ENCODE results near the gene TIPARP.
A peak's percentile ranks its signal among the peaks of the same experiment; 100 is the strongest.
"Not testable (repeated sequence)": the region's sequence is repeated elsewhere in the genome, so short reads cannot be mapped to it uniquely, and the experiment has no call there.

TIPARP gene

DNA sequence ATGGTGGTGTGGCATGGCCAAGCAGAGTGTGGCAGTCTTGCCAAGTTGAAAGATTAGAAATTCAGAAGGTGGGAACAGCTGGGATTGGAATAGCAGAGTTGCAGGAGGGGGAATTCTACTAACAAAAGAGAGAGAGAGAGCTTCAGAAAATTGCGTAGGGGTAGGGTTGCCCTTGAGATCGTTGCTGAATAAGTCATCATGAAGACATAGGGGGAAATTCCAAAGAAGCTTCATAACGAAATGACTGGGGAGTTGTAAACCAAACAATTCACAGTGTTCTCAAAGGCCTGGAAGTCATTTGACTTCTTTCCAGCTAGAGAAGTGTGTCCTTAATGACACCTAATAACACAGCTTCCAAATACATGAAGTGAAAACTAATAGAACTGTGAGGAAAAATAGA, 26.3 kb upstream of the TIPARP start:
- DNase-seq, result no peak

DNA sequence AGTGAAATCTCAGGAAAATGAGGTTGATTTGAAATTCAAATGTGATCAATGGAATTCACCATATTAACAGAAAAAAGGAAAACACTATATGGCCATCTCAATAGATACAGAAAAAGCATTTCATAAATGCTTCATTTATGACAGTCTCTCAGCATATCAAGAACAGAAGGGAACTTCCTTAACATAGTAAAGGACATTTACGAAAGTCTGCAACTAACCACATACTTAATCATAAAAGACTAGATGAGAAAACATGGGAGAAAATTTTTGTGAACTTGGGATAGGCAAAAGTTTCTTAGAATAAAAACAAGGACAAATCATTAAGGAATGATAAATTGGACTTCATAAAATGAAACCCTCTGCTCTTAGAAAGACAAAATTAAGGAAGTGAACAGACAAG, 24.7 kb upstream of the TIPARP start:
- DNase-seq, result peak in 1 of 2 experiments; percentile 50

- not testable (repeated sequence) for DNase-seq
These were observed 21.7 kb upstream of the TIPARP start for GRCh38 chr3:156652661-156653060.

DNA sequence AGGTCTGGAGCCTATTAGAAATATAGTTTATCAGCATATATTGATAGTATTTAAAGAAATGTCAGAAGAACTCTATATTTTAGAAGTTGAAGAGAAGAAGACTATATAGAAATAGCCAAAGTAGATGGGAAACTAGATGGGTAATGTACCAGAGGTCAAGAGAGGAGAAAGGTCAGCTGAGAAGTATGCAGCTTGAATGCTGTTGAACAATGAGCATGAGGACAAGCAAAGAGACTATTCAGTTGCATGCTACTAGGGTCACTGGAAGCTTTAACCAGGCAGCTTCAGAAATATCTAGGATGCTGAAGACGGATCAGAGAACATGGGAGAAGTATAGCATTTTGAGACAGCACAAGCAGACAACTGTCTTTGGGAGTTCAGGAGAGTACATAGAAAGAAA, 19.6 kb upstream of the TIPARP start:
- no peak for DNase-seq

GRCh38 chr3:156655819-156656550, 18.4 kb upstream of the TIPARP start:
- DNase-seq, result no peak

DNA sequence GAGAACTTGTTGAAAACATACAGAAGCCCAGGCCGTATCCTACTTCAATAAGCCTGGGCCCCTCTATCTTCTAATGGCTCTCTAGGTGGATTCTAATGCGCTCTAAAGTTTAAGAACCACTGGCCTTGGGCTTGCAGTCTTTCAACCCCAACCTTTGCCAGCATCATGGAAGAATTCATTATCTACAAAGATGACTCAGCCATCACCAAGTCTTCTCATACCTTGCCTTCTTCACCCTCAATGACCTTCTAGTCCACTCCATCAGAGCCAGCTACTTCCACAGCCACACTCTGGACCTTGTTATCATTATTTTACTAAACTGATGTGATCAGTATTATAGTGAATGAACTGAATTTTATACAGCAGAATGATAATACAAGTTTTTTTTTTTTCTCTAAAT, 16.9 kb upstream of the TIPARP start:
- DNase-seq, result no peak

DNA sequence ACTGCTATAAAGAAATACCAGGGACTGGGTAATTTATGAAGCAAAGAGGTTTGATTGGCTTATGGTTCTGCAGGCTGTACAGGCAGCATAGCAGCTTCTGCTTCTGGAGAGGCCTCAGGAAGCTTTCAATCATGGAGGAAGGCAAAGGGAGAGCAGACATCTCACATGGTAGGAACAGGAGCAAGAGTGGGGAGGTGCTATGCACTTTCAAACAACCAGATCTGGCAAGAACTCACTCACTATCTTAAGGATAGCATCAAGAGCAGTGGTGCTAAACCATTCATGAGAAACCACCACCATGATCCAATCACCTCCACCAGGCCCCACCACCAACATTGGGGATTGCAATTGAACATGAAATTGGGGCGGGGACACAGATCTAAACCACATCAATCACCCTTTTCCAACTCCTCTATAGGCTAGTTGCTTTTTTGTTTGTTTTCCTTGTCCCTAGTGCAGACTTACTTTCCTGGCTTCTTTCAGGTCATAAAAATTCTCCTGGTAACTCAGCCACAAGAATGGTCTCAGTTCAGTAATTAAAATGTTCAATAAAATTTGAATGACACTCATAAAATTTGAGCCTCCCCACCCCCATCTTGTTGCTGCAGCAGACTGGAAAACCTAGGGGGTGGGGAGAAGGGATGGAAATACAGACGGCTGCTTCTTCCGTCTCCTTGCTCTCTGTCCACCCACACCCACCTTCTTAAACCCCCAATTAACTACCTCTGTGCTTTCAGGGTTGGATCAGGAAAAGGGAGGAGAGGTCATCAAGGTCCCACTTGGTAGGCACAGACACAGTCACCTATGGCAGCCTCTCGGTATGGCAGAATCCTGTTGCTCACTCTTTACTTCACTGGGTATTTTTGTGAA, 16.3 kb upstream of the TIPARP start:
- no peak for DNase-seq

DNA sequence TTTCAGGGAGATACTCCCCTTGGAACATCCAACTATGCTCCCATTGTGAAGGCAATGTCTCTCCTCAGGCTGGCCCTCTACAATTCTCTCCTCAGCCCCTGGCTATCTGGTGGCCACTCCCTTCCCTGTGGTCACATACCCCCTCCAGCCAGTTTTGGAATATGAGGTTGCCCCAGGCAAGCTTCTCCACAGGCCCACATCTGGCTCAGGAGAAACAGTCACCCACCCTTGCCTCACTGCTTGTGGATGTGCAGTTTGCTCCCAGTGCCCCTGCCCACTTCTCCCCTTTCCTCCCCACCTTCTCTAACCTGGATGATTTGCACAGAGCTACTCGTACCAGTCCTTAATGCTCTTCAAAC, 15.7 kb upstream of the TIPARP start:
- DNase-seq, result no peak

GRCh38 chr3:156659260-156659659, 15.1 kb upstream of the TIPARP start:
- DNase-seq, result no peak

DNA sequence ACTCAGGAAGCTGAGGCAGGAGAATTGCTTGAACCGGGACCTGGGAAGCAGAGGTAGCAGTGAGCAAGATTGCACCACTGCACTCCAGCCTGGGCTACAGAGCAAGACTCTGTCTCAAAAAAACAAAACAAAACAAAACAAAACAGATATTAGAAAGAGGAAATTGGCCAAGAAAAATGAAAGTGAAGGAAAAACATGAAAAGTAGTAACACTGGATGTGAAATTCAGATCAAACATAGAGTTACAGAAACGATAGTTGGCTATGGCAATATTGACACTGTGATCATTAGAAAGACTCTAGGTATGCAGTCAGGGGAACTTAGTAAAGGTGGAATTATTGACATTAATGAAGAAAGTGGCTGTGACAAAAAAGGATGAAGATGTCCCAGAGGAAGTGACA, 13.2 kb upstream of the TIPARP start:
- no peak for DNase-seq

DNA sequence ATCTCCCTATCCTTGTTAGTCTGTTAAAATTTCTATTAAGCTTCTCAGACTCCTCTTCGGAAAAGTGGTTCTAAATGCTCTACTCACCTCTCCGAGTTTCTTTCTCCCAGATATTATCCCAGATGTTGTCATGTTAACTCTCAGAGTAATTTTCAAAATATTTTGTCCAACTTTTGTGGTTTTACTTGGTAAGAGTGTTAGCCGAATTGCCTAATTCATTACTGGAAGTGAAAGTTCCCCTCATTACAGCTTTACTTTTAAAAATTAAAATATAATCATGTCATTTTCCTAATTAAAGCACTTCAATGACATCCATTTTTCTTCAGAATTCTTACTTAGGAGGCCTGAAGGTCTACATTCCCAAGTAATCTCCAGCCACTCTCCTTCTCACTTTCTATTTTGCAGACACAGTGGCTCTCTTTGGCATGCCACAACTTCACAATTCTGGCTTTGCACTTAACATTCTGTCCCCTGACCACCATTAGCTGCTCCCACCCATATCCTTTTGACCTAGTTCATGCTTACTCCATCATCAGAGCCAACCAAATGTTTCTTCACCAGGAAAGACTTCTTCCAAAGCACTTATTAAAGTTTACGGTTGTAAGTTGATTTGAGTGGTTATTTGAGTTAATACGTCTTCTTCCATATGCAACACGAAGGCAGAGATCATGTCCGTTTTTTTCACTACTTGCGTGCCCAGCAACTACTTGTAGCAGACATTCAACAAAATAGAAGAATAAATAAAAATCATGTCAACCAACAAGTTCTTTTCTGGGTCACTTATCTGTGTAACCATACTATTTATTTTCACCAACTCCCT, 10.2 kb upstream of the TIPARP start:
- peak; percentile 19 to 30 for DNase-seq

- no peak for DNase-seq
These were observed 9.6 kb upstream of the TIPARP start for GRCh38 chr3:156664831-156665178.

DNA sequence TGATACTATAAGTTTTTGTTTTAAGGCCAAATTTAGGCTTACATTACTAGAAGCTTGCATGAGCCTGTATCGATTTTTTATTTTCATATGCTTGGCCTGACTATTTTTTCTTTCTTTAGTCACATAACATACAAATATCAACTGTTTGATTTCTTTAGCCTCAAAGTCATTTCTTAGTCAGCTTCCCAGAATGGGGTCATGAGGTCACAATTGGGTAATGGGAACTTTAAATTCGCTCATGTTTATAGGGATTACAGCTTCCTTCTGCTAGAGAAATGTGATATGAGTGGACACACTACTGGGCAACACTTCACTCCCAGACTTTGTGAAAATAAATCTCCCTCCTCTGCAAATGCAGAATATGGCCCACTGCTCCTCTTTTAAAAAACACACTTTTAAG, 9.1 kb upstream of the TIPARP start:
- DNase-seq, result peak in 1 of 2 experiments; percentile 20

DNA sequence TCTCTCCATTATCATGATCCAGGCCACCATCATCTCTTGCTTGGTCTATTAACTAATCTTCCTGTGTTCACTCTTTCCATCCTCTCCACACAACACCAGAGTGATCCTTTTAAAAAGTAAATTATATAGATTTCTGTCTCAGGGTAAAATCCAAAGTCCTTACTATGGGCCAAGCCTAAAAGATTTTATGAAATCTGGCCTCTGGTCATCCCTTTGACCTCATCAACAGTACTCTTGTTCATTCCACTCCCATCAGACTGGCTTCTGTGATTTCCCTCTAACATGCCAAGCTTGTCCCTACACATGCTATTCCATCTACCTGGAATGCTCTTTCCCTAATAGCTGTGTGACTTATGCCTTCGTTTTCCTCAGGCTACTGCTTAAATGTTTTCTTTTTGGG, 8.3 kb upstream of the TIPARP start:
- DNase-seq, result no peak

- no peak for DNase-seq
These were observed 6.2 kb upstream of the TIPARP start for GRCh38 chr3:156668073-156668763.

DNA sequence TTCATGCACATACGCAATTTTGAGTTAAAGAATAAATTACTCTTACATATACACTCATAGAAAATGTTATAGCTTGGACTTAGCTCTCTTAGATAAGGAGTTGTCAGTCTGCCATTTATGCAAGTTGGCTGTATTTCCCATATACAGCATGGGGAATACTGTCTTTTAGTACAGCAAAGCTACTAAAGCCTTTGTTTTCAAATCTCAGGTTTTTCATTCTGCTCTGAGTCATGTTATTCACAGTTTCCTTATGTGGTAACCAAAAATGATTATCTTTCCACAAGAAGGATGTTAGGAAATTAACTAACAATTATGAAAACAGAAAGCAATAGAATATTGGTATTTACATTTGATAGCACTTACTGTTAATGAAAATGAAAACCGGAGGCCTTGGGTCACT, 4.3 kb upstream of the TIPARP start:
- DNase-seq, result no peak

DNA sequence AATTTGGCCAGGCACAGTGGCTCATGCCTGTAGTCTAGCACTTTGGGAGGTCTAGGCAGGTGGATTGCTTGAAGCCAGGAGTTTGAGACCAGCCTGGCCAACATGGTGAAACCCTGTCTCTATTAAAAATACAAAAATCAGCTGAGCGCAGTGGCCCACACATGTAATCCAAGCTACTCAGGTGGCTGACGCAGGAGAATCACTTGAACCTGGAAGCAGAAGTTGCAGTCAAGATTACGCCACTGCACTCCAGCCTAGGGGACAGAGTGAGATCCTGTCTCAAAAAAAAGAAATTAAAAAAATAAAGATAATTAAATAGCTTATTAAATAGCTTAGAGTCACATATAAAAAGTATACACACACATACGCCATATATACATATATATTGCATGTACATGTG, 3.7 kb upstream of the TIPARP start:
- DNase-seq, result no peak

- DNase-seq, result no peak
These were observed 701 bp upstream of the TIPARP start for GRCh38 chr3:156673732-156674045.

DNA sequence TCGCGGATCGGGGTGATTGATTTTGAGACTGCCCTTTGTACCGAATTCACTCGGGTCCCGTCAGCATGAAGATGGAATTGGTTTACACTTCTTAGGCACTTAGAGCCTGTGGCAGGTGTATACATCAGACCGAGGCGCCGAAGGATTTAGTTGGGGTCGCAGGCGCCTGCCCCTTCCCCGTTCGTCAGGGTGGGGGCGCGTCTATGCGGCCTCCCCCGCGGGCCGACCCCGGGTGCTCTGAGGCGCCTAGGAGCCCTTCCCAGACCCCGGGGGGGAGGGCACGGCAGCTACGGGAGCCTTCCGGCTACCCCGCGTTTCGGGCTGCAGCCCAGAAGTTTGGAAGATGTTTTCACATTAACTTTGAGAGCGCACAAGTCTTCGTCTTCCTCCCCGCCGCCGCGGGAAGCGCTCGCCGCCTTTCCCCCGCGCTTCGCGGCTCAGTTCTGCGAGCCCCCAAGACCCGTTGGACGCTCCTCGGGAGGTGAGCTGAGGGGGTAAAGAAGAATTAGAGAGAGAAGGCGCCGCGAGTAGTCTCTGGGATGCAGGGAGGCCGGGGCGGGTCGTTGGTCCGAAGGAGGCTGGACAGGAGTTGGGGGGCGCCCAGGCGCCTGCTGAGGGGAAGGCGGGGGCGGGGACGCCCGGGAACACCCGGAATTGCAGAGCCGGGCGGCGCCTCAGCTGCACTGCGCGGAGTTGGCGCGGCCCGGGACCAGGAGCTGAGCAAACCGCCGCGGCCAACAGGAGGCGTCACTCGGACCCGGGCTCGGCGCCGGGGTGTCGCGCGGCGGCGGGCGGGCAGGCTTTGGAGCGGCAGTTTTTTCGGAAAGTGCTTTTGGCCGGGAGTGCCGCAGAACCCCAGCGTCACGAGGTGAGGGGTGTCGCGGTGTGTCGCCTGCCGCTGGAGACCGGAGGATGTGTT, 780 bp downstream of the TIPARP start:
- peak in 1 of 2 experiments; percentile 36 for DNase-seq

DNA sequence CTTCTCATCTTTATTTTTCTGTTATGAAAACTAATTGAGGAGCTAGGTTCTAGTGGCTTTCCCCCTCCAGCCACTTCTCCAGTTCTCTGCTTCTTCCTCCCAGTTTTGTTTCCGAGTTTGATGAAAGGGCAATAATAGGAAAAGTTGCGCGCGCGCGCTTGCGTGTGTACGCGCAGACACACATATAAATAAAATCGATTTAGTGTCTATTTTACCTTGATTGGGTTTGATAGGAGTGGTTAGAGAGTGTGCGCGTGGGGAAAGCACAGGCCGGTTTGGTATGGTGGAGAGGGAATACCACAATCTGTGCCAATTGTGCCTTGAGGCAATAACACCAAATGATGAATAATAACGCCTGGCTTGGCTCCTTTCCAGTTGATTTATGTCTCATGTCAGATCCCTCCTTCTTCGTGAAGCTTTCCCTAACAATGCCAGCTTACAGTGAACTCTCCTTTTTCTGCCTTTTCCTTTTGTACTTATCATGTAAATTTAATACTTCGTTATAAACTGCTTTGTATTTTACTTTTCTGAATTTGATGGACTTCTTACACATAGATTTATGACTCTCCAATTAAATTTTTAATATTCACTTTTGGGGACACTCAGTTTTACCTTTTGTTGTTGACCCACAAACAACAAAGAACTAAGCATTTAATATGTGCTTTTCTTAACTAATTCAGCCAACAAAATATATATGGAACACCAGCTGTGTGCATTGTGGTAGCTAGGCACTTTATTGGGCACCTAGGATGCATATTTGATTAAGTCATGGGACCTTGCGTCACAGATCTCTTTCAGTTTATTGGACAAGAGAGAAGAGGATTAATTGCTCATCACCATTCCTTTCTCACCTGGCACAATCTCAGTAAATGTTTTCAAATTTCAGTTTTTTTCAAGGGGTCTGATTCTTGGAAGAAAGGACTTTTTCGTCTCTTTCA, 1.7 kb downstream of the TIPARP start:
- DNase-seq, result peak; percentile 67 to 71
